RCC 7860 (cell line): ENCODE data around the gene ZBTB5.
"Not testable (repeated sequence)": the region's sequence is repeated elsewhere in the genome, so short reads cannot be mapped to it uniquely, and the experiment has no call there.

Experiments used
- DNase-seq: peaks from one replicate; pipeline ENCODE4 v3.0.0-alpha.2; 2015; ENCODE audit warnings: low spot score
- FAIRE-seq: peaks from 2 replicates; lab custom pipeline; 2012; peaks lifted over from hg19 to GRCh38; lab: Jason Lieb, UNC

Gene ZBTB5

GRCh38 chr9:37486616-37487548, 21.6 kb upstream of the ZBTB5 start:
- DNase-seq: peak; percentile 30
- no peak for FAIRE-seq

GRCh38 chr9:37486256-37486615, 21.0 kb upstream of the ZBTB5 start:
- FAIRE-seq (no peak), DNase-seq (no peak)

- DNase-seq (peak; percentile 83), FAIRE-seq (no peak)
Observed at GRCh38 chr9:37485389-37486255, 20.4 kb upstream of the ZBTB5 start, which contains the start of gene POLR1E. POLR1E (plus strand) TSS chr9:37485948; CDS start chr9:37486048, 100 bp downstream.

GRCh38 chr9:37480759-37481158, 15.5 kb upstream of the ZBTB5 start:
- FAIRE-seq: no peak
- no peak for DNase-seq

- not testable (repeated sequence) for DNase-seq, FAIRE-seq
Observed at GRCh38 chr9:37477987-37478619, 12.9 kb upstream of the ZBTB5 start.

GRCh38 chr9:37477443-37477842, 12.2 kb upstream of the ZBTB5 start:
- FAIRE-seq: not testable (repeated sequence)

GRCh38 chr9:37476930-37477329, 11.7 kb upstream of the ZBTB5 start:
- FAIRE-seq: no peak
- no peak for DNase-seq

More at GRCh38 chr9:37477443-37477842, 12.2 kb upstream of the ZBTB5 start:
- DNase-seq: not testable (repeated sequence)

GRCh38 chr9:37474438-37474837, 9.2 kb upstream of the ZBTB5 start:
- FAIRE-seq (no peak), DNase-seq (no peak)

GRCh38 chr9:37473982-37474381, 8.7 kb upstream of the ZBTB5 start:
- FAIRE-seq, DNase-seq: not testable (repeated sequence)

GRCh38 chr9:37471942-37472684, 6.9 kb upstream of the ZBTB5 start:
- FAIRE-seq (peak; percentile 98), DNase-seq (peak; percentile 98)

GRCh38 chr9:37468620-37469019, 3.4 kb upstream of the ZBTB5 start:
- DNase-seq: no peak
- no peak for FAIRE-seq

- not testable (repeated sequence) for FAIRE-seq
- DNase-seq: peak; percentile 42
Observed at GRCh38 chr9:37467530-37467929, 2.3 kb upstream of the ZBTB5 start.

GRCh38 chr9:37466037-37466709, 923 bp upstream of the ZBTB5 start:
- DNase-seq (peak; percentile 82), FAIRE-seq (no peak)

- FAIRE-seq (no peak), DNase-seq (peak; percentile 39)
Observed at GRCh38 chr9:37464426-37465248, 613 bp downstream of the ZBTB5 start.

GRCh38 chr9:37464006-37464405, 1.2 kb downstream of the ZBTB5 start:
- DNase-seq: no peak
- FAIRE-seq: no peak

- DNase-seq (no peak), FAIRE-seq (no peak)
Observed at GRCh38 chr9:37456817-37457216, 8.4 kb downstream of the ZBTB5 start.

GRCh38 chr9:37455884-37456647, 9.2 kb downstream of the ZBTB5 start:
- FAIRE-seq (no peak), DNase-seq (no peak)

- no peak for FAIRE-seq
- DNase-seq: no peak
Observed at GRCh38 chr9:37454238-37454637, 11.0 kb downstream of the ZBTB5 start.
